Effector memory CD8-positive, alpha-beta T cell (primary cell): Measurements from ENCODE around the gene LAMB1.
"Not testable (repeated sequence)": the region's sequence is repeated elsewhere in the genome, so short reads cannot be mapped to it uniquely, and the experiment has no call there.

Experiments
- ATAC-seq: fragments of 150-1000 bp; cut with Tn5 transposase; replicated peaks from 2 replicates; pipeline ENCODE4 v1.10.0; 2021; ENCODE audit warnings: mild to moderate bottlenecking, moderate library complexity
- DNase-seq, 3 experiments: peaks; one replicate each; pipeline ENCODE4 v3.0.0; 2021
- H3K27ac Mint-ChIP-seq, 2 donors: one replicate each; pipeline ENCODE4 v1.8.0; 2022; ENCODE audit warnings: mild to moderate bottlenecking in 2 of 2, mixed read lengths in 2 of 2, moderate library complexity in 2 of 2
- H3K27me3 Mint-ChIP-seq, 2 donors: one replicate each; pipeline ENCODE4 v1.8.0; 2022; ENCODE audit warnings: mixed read lengths in 2 of 2
- H3K36me3 Mint-ChIP-seq: one replicate; pipeline ENCODE4 v1.8.0; 2022; ENCODE audit warnings: mild to moderate bottlenecking, moderate library complexity, mixed read lengths; ENCODE audit not compliant: insufficient read depth
- H3K4me1 Mint-ChIP-seq, 2 donors: one replicate each; pipeline ENCODE4 v1.8.0; 2022; ENCODE audit warnings: low read depth in 2 of 2, mixed read lengths in 2 of 2
- H3K4me3 Mint-ChIP-seq, 2 donors: one replicate each; pipeline ENCODE4 v1.8.0; 2022; ENCODE audit warnings: mild to moderate bottlenecking in 2 of 2, mixed read lengths in 2 of 2, moderate library complexity in 2 of 2
- H3K9me3 Mint-ChIP-seq, 2 donors: one replicate each; pipeline ENCODE4 v1.8.0; 2022; ENCODE audit warnings: mixed read lengths in 2 of 2

LAMB1 gene

DNA sequence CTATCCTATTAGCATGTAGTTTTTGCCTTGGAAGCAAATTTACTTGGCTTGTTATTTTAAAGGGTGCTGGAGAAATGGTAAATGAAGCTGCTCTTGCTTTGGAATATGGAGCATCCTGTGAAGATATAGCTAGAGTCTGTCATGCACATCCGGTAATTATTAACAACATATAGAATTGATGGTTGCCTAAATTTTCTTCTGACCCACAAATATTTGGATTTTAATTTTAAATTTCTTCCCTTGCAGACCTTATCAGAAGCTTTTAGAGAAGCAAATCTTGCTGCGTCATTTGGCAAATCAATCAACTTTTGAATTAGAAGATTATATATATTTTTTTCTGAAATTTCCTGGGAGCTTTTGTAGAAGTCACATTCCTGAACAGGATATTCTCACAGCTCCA lies 84.0 kb downstream of the LAMB1 start:
- Mint-ChIP-seq H3K27me3 (no peaks in the 10 kb centered on the region), H3K36me3 (peaks cover 74% of the 10 kb centered on the region), H3K9me3 (no peaks in the 10 kb centered on the region), H3K4me1 (peaks cover under 1 to 4% of the 10 kb centered on the region in 2 donors), H3K4me3 (no peak overlapping the region), H3K27ac (no peak overlapping the region)
- no peak for DNase-seq
- no peak for ATAC-seq

DNA sequence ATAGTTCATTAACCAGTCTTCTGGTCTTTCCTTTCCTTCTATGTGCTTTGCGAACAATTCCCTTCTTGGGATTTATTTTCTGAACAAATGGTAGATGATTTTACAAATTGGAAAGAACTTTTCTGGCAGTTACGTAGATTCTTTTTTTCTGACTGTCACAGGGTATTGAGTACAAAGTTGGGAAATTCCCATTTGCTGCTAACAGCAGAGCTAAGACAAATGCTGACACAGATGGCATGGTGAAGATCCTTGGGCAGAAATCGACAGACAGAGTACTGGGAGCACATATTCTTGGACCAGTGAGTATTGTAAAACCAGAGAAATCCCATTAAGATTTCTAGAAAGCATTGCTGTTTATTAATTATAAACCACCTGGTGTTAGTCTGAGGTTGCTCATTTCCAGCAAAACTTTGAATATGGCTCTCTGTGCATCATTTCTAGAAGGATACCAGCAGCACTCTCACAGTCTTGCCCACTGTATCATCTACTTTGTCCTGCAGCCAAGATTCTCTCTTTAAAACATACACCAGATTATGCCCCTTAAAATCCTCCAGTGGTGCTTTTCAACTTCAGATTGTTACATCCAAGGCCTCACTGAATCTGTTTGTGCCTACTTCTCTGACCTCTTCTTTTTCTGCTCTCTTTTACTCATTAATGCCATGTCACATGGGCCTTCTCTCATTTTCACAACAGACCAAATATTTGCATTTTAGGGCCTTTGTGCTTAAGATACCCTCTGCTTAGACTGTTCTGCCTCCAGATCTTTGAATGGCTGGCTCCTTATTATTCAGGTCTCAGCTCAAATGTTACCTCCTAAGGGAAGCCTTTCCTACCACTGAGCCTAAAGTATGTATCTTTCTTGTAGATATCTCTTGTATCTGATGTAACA lies 85.0 kb downstream of the LAMB1 start:
- Mint-ChIP-seq H3K4me1 (peaks cover 6 to 10% of the 10 kb centered on the region in 2 donors), H3K9me3 (no peaks in the 10 kb centered on the region), H3K27ac (no peak overlapping the region), H3K36me3 (peaks cover 74% of the 10 kb centered on the region), H3K4me3 (no peak overlapping the region), H3K27me3 (no peaks in the 10 kb centered on the region)
- DNase-seq (no peak), ATAC-seq (no peak)

DNA sequence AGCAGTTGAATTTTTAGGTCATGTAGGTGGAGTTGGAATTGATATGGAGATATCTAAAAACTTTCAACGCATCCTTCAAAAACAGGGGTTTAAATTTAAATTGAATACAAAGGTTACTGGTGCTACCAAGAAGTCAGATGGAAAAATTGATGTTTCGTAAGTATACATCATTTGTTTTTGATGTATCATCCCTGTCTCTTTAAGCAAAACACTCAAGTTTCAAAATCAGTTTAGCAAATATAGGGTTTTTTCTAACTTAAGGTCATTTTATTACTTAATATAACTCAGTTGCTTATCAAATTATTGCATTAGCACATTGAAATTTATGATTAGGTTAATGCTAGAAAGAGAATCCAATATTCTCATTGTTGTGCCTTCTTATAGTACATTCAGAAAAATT lies 87.4 kb downstream of the LAMB1 start:
- DNase-seq (no peak), ATAC-seq (no peak)
- no peak overlapping the region for H3K4me3 Mint-ChIP-seq
- H3K4me1 Mint-ChIP-seq: peaks cover 8 to 27% of the 10 kb centered on the region in 2 donors
- peaks cover 73% of the 10 kb centered on the region for H3K36me3 Mint-ChIP-seq
- no peaks in the 10 kb centered on the region for H3K9me3 Mint-ChIP-seq
- H3K27me3 Mint-ChIP-seq: no peaks in the 10 kb centered on the region
- H3K27ac Mint-ChIP-seq: no peak overlapping the region

- Mint-ChIP-seq H3K36me3 (peaks cover 73% of the 10 kb centered on the region), H3K4me1 (peaks cover 8 to 27% of the 10 kb centered on the region in 2 donors), H3K27me3 (no peaks in the 10 kb centered on the region)
These were observed 88.1 kb downstream of the LAMB1 start for GRCh38 chr7:107914831-107915230.

DNA sequence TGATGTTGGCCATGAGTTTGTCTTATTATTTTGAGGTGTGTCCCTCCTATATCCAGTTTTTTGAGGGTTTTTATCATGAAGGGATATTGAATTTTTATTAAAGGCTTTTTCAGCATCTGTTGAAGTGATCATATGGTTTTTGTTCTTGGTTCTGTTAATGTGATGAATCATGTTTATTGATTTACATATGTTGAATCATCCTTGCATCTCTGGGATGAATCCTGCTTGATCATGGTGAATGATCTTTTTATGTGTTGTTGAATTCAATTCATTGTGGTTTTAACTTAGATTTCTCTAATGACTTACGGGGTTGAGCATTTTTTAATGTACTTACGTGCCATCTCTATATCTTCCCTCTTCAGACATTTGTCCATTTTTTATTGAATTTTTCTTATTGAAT lies 89.1 kb downstream of the LAMB1 start:
- no peak overlapping the region for H3K4me3 Mint-ChIP-seq
- ATAC-seq (no peak), DNase-seq (no peak)
- no peaks in the 10 kb centered on the region for H3K9me3 Mint-ChIP-seq
- H3K36me3 Mint-ChIP-seq: peaks cover 75% of the 10 kb centered on the region
- peaks cover 8 to 27% of the 10 kb centered on the region in 2 donors for H3K4me1 Mint-ChIP-seq
- H3K27me3 Mint-ChIP-seq: no peaks in the 10 kb centered on the region
- H3K27ac Mint-ChIP-seq: peak overlapping the region in 1 of 2 donors; percentile 44

More at GRCh38 chr7:107914831-107915230, 88.1 kb downstream of the LAMB1 start:
- Mint-ChIP-seq H3K4me3 (no peak overlapping the region), H3K9me3 (no peaks in the 10 kb centered on the region), H3K27ac (no peak overlapping the region)
- DNase-seq (no peak), ATAC-seq (no peak)

DNA sequence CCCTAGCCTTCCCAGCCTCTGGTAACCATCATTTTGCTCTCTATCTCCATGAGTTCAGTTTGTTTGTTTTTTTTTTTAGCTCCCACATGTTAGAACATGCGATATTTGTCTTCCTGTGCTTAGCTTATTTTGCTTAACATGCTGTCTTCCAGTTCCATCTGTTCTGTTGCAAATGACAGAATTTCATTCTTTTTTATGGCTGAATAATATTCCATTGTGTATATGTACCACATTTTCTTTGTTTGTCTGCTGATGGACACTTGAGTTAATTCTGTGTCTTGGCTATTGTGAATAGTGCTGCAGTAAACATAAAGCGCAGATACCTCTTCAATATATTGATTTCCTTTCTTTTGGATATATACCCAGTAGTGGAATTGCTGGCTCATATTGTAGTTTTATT lies 91.0 kb downstream of the LAMB1 start:
- H3K9me3 Mint-ChIP-seq: no peaks in the 10 kb centered on the region
- peaks cover 75% of the 10 kb centered on the region for H3K36me3 Mint-ChIP-seq
- H3K4me3 Mint-ChIP-seq: no peak overlapping the region
- H3K4me1 Mint-ChIP-seq: peaks cover 12 to 27% of the 10 kb centered on the region in 2 donors
- H3K27me3 Mint-ChIP-seq: no peaks in the 10 kb centered on the region
- DNase-seq (no peak), ATAC-seq (no peak)
- no peak overlapping the region for H3K27ac Mint-ChIP-seq

- Mint-ChIP-seq H3K9me3 (no peaks in the 10 kb centered on the region), H3K4me1 (peaks cover 12 to 32% of the 10 kb centered on the region in 2 donors), H3K27me3 (no peaks in the 10 kb centered on the region), H3K27ac (peak overlapping the region in 1 of 2 donors; percentile 26), H3K36me3 (peaks cover 78% of the 10 kb centered on the region), H3K4me3 (no peak overlapping the region)
- DNase-seq (no peak), ATAC-seq (no peak)
These were observed 93.5 kb downstream of the LAMB1 start for GRCh38 chr7:107909445-107909844.

- no peak for DNase-seq
These were observed 95.2 kb downstream of the LAMB1 start for GRCh38 chr7:107907790-107908189.

DNA sequence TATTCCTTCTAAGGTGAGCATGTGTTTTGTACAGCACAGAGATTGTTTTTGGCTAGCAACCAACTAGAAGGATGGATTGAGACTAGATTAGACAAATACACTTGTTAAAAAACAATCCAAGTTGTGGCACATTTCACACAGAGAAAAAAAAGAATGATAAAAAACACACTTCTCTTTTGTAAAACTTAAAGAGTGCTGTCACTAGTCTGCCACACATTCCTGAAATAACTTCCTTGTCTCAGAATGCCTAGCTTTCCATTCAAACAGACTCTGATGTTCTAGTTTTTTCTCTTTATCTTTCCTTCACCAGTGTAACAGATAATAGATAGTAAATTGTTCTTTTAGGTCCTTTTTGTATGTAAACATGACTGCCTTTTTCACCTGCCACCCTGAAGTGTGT lies 100.6 kb downstream of the LAMB1 start:
- H3K36me3 Mint-ChIP-seq: peaks cover 64% of the 10 kb centered on the region
- no peak overlapping the region for H3K27ac Mint-ChIP-seq
- no peaks in the 10 kb centered on the region for H3K9me3 Mint-ChIP-seq
- H3K27me3 Mint-ChIP-seq: no peaks in the 10 kb centered on the region
- DNase-seq (no peak), ATAC-seq (no peak)
- H3K4me3 Mint-ChIP-seq: no peak overlapping the region
- H3K4me1 Mint-ChIP-seq: peaks cover 12 to 24% of the 10 kb centered on the region in 2 donors

More at GRCh38 chr7:107907790-107908189, 95.2 kb downstream of the LAMB1 start:
- ATAC-seq: no peak
- no peaks in the 10 kb centered on the region for H3K9me3 Mint-ChIP-seq
- peak overlapping the region in 1 of 2 donors; percentile 1 for H3K27ac Mint-ChIP-seq
- peaks cover 85% of the 10 kb centered on the region for H3K36me3 Mint-ChIP-seq
- peaks cover 5 to 20% of the 10 kb centered on the region in 2 donors for H3K4me1 Mint-ChIP-seq
- no peaks in the 10 kb centered on the region for H3K27me3 Mint-ChIP-seq
- no peak overlapping the region for H3K4me3 Mint-ChIP-seq

GRCh38 chr7:107900496-107901015 lies 102.4 kb downstream of the LAMB1 start:
- ATAC-seq (no peak), DNase-seq (no peak)
- H3K36me3 Mint-ChIP-seq: peaks cover 54% of the 10 kb centered on the region
- no peak overlapping the region for H3K4me3 Mint-ChIP-seq
- no peaks in the 10 kb centered on the region for H3K9me3 Mint-ChIP-seq
- H3K4me1 Mint-ChIP-seq: peaks cover 28 to 37% of the 10 kb centered on the region in 2 donors
- H3K27me3 Mint-ChIP-seq: no peaks in the 10 kb centered on the region
- peak overlapping the region in 1 of 2 donors; percentile 16 for H3K27ac Mint-ChIP-seq

- peaks cover 35 to 45% of the 10 kb centered on the region in 2 donors for H3K4me1 Mint-ChIP-seq
- no peaks in the 10 kb centered on the region for H3K27me3 Mint-ChIP-seq
- DNase-seq (no peak), ATAC-seq (no peak)
- H3K9me3 Mint-ChIP-seq: no peaks in the 10 kb centered on the region
- H3K4me3 Mint-ChIP-seq: peak overlapping the region in 1 of 2 donors; percentile 9
- H3K36me3 Mint-ChIP-seq: peaks cover 41% of the 10 kb centered on the region
- H3K27ac Mint-ChIP-seq: peak overlapping the region; percentile 13 to 51
These were observed 103.9 kb downstream of the LAMB1 start for GRCh38 chr7:107898997-107899594.

- Mint-ChIP-seq H3K4me1 (peaks cover 45 to 52% of the 10 kb centered on the region in 2 donors), H3K36me3 (peaks cover 37% of the 10 kb centered on the region), H3K27ac (peak overlapping the region; percentile 98 to 99), H3K4me3 (peak overlapping the region; percentile 92 to 95)
- H3K27me3 Mint-ChIP-seq, ATAC-seq, DNase-seq, H3K9me3 Mint-ChIP-seq: not testable (repeated sequence)
These were observed 110.6 kb downstream of the LAMB1 start for GRCh38 chr7:107892367-107892741.

DNA sequence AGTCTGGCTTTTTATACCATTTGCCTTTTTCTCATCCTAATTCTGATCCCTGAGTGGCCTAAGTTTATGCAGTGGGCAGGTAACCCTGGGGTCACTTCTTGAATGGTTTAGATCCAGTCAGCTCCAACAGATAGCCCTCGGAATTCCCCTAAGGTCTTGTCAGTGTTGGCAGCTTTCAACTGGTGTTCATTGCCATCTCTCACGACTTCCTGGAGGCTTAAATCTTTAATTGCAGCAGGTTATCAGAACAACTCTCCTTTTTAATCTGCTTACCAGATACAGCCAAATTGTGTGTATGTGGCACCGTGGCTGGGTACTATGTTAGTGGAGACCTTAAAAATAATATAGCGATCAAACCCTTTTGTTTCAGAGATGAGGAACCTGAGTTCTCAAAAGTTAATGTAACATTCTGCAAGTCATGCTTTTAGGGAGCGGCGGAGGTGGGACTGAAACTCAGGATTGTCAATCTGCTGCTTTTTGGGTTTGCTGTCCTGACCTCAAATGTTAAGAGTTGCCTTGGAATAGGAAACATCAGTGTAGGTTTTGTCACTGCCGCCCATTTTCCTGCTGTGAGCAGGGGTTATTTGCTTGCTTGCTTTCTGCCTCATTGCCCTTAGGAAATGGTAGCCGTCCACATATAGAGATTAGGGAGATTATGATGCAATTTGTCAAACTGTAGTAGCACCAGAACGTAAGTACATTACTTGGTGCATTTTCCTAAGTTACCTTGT lies 111.2 kb downstream of the LAMB1 start:
- Mint-ChIP-seq H3K27ac (peak overlapping the region; percentile 98 to 99), H3K4me3 (peak overlapping the region; percentile 92 to 95), H3K27me3 (no peaks in the 10 kb centered on the region), H3K9me3 (no peaks in the 10 kb centered on the region), H3K4me1 (peaks cover 40 to 46% of the 10 kb centered on the region in 2 donors), H3K36me3 (peaks cover 31% of the 10 kb centered on the region)
- ATAC-seq (peak; percentile 42), DNase-seq (no peak)
